Measurements from ENCODE around the gene LMNA. TPM values are rescaled to one million over a fixed set of nuclear protein-coding genes. Genes with fewer than 3 reads are reported as not detected.
"Not testable (repeated sequence)": the region's sequence is repeated elsewhere in the genome, so short reads cannot be mapped to it uniquely, and the experiment has no call there.

Gene LMNA
- total RNA-seq, 1 donor from 2014 or later = 588 TPM

- DNase-seq (ENCODE audit: extremely low read depth, low read depth, low spot score) = no peak
Observed at GRCh38 chr1:156157506-156157905, 43.0 kb downstream of the LMNA start.

DNA sequence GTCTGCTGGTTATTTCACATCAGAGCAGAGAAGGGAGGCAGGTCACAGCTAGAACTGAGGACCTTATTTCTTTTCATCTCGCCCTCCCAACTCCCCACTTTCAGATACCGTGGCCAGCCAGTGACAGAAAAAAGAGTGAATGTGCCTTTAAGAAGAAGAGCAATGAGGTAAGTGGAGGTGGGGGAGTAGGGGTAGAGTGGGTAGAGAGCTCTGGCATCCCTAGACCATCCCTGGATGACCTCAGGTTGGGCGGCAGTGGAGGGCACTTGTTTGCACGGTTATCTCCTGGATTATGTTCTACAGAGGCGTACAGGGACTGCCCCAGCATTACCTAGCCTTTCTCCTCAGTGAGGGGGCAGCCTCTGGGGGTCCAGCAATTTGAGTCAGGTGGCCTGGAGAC, 43.5 kb downstream of the LMNA start:
- no peak for DNase-seq (ENCODE audit: extremely low read depth, low read depth, low spot score)

GRCh38 chr1:156160000-156160742, 45.7 kb downstream of the LMNA start:
- no peak for DNase-seq (ENCODE audit: extremely low read depth, low read depth, low spot score)

- DNase-seq (ENCODE audit: extremely low read depth, low read depth, low spot score) = no peak
Observed at GRCh38 chr1:156160743-156161171, 46.2 kb downstream of the LMNA start.

DNA sequence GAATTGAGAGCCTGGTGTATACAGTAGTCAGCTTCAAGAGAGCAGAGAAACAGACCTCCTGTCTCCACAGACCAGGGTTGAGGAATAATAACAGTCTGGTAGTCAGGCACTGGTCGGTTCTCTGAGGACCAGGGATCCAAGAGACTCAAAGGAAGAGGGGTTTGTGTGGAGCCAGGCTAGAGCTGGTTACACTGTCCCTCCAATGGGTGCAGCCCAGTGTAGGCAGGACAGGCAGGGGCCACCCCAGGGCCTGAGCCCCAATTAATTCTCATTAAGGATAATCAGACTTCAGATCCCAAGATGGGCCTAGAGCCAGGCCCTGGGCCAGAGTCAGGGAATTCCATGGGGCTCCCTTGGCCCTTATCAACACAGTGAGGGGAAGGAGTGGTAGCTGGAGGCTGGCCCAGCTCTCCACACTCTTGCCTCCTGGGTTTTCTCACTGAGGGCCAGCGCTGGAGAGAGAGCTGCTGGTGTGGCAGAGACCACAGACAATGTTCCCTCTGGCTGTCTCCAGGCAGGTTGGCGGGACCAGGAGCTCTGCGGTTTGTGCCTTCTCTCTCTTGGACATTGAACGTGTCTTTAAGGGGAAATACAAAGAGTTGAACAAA, 48.0 kb downstream of the LMNA start:
- DNase-seq (ENCODE audit: extremely low read depth, low read depth, low spot score) = no peak

DNA sequence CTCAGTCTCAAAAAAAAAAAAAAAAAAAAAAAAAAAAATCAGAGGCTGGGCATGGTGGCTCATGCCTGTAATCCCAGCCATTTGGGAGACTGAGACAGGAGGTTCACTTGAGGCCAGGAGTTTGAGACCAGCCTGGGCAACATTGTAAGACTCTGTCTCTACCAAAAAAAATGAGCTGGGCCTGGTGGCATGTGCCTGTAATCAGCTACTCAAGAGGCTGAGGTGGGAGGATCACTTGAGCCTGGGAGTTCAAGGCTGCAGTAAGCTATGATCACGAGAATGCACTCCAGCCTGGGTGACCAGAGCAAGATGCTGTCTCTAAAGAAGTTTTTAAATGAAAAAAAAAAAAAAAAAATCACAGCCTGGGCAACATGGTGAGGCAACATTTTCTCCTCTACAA, 49.2 kb downstream of the LMNA start:
- no peak for DNase-seq (ENCODE audit: extremely low read depth, low read depth, low spot score)

DNA sequence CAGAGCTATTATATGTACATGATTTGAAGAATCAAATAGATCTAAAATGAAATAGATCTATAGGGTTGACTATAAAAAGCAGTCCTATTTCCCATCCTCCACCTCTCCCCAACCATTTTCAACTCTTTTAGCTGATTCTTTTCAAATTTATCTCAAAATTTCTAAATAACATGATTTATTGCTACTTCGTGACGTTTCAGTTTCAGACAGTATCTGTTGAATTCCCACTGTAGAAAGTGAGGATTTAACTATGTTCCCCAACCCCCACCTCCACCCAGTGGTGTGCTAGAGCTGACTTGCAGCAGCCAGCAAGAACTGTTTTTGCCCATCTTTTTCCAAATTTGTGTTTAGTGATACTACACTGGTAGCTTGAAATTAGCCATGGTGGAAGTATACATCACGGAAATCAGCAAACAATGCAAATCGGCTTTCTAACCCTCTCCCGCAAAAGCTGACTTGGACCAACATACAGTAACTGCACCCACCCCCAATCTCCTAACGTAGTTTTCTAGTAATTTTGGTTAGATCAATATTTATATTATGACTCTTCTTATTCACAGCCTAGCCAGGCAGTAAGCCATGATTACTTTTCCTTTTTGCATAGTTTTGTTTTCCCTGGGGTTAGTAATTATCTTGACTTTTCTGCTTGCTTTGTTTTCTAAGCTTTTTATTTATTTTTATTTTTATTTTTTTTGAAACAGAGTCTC, 49.8 kb downstream of the LMNA start:
- no peak for DNase-seq (ENCODE audit: extremely low read depth, low read depth, low spot score)

GRCh38 chr1:156165083-156165482, 50.6 kb downstream of the LMNA start:
- no peak for DNase-seq (ENCODE audit: extremely low read depth, low read depth, low spot score)

GRCh38 chr1:156167536-156167935, 53.0 kb downstream of the LMNA start:
- DNase-seq (ENCODE audit: extremely low read depth, low read depth, low spot score) = no peak

- DNase-seq (ENCODE audit: extremely low read depth, low read depth, low spot score) = no peak
Observed at GRCh38 chr1:156172696-156173470, 58.4 kb downstream of the LMNA start.

- no peak for DNase-seq (ENCODE audit: extremely low read depth, low read depth, low spot score)
Observed at GRCh38 chr1:156176610-156177210, 62.2 kb downstream of the LMNA start.

DNA sequence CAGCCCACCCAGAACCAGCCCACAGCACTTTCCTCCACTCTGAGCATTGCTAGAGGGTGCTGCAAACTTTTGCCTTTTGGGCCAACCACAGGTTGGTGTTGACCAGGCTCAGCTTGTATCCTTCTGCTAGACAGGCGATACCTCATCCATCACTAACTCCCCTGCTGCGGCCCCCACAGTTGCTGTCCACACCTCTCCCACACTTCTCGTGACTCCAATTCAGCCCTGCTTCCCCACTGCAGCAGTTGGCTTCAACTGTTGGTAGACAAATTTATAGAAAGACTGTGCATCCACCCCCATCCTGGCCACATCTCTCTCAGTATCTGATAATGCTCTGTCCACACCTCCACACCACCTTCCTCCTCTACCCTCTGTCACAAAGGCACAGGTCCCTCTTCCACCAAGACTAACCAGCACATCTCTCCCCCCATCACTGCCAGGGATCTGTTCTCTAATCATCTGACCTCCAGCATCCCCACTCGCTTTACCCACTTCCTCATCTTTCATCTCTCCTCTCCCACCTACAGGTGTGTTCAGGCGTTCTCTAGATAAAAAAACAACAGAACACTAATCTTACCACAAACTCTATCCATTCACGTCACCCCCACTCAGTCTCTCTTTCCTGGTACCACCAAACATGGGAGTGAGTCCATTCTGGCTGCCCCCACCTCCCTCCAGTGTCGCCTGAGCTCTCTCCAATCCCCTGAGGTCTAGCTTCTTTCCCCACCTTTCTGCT, 63.6 kb downstream of the LMNA start:
- DNase-seq (ENCODE audit: extremely low read depth, low read depth, low spot score) = no peak

GRCh38 chr1:156180471-156180870, 66.0 kb downstream of the LMNA start:
- no peak for DNase-seq (ENCODE audit: extremely low read depth, low read depth, low spot score)

DNA sequence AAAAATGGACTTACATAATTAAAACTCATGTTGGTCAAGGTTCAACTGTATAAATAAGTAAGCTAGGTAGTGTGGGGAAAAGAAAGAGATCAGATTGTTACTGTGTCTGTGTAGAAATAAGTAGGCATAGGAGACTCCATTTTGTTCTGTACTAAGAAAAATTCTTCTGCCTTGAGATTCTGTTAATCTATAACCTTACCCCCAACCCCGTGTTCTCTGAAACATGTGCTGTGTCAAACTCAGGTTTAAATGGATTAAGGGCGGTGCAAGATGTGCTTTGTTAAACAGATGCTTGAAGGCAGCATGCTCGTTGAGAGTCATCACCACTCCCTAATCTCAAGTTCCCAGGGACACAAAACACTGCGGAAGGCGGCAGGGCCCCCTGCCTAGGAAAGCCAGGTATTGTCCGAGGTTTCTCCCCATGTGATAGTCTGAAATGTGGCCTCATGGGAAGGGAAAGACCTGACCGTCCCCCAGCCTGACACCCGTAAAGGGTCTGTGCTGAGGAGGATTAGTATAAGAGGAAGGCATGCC, 66.9 kb downstream of the LMNA start:
- not testable (repeated sequence) for DNase-seq (ENCODE audit: extremely low read depth, low read depth, low spot score)

- DNase-seq (ENCODE audit: extremely low read depth, low read depth, low spot score) = not testable (repeated sequence)
Observed at GRCh38 chr1:156182010-156182779, 67.7 kb downstream of the LMNA start.

DNA sequence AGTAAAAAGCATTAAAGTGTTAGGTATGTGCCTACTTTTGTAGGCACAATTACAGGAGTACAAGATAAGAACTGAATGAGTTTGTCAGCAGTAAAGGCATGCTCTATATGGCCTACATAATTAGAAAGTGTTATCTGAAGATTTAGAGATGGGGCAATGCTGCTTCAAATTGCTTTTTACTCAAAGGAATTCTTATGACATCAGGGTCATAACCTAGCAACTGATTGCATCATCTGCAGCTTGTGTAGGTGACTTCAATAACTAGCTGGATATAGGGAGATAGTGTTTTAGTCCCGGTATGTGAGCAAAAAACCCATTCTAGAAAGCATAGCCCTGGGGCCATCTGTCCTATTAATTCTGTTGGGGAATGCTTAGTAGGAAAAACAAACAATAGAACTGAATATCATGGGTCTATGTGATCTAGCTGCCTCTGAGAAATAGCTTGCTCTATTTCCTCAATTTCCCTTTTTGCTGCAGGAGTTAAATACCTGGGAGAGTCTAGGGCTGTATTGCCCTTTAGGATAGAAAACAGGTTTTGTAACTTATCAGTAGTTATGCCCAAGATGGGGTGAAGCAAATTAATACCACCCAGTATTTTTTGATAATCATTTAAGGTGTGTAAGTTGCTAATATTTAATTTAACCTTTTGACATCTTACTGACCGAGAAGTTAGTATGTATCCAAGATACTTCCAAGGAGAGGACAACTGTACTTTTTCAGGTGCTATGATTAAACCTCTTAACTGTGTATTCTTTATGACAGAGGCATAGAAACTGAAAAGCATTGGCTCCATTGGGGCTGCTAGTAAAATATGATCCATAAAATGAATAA, 72.1 kb downstream of the LMNA start:
- not testable (repeated sequence) for DNase-seq (ENCODE audit: extremely low read depth, low read depth, low spot score)
